GM23248 (cell line): ENCODE results near the gene STX4.

Source experiments
- EZH2 ChIP-seq: fragments of 200-600 bp; sonication (generic); IDR thresholded peaks from 2 replicates; pipeline ENCODE4 v1.6.1; 2018; ENCODE audit warnings: antibody characterized with exemption, mild to moderate bottlenecking; ENCODE audit not compliant: insufficient read depth, poor library complexity, severe bottlenecking
- EZH2phosphoT487 ChIP-seq: fragments of 200-600 bp; sonication (generic); IDR thresholded peaks from 2 replicates; pipeline ENCODE4 v1.6.1; 2018; ENCODE audit warnings: antibody characterized with exemption, moderate library complexity, mild to moderate bottlenecking, low read depth; ENCODE audit not compliant: insufficient read depth

GRCh38 chr16:31087481-31087880, 54.1 kb downstream of the STX4 start:
- TF ChIP-seq EZH2 (no peak), EZH2phosphoT487 (no peak)
